ENCODE data around the gene LENG9. TPM values are rescaled to one million over a fixed set of nuclear protein-coding genes. Genes with fewer than 3 reads are reported as not detected.
"Not testable (repeated sequence)": the region's sequence is repeated elsewhere in the genome, so short reads cannot be mapped to it uniquely, and the experiment has no call there.

Gene LENG9
- total RNA-seq (2014; rRNA removed; shearing (Covaris generic)) = 5.4 and 6.5 TPM in 2 replicates
- 3.7 and 6.0 TPM in 2 replicates for polyA plus RNA-seq (2015; cell fraction: cytosol; rRNA removed)
- polyA plus RNA-seq (2015; cell fraction: nucleus; rRNA removed) = 3.9 and 6.1 TPM in 2 replicates

- DNase-seq (ENCODE audit: low read depth) = peak; percentile 95
These were observed at the start of gene LENG9 for GRCh38 chr19:54463531-54464043. Gene LENG9 (minus strand): TSS chr19:54463778. CDS start chr19:54463526, 252 bp downstream.

GRCh38 chr19:54509200-54509940 lies 45.8 kb upstream of the LENG9 start:
- DNase-seq (ENCODE audit: low read depth) = not testable (repeated sequence)

GRCh38 chr19:54508487-54508886 lies 44.9 kb upstream of the LENG9 start:
- not testable (repeated sequence) for DNase-seq (ENCODE audit: low read depth)

GRCh38 chr19:54507824-54508223 lies 44.2 kb upstream of the LENG9 start:
- DNase-seq (ENCODE audit: low read depth) = no peak

GRCh38 chr19:54507038-54507717 lies 43.6 kb upstream of the LENG9 start:
- DNase-seq (ENCODE audit: low read depth) = not testable (repeated sequence)

- DNase-seq (ENCODE audit: low read depth) = no peak
These were observed 42.5 kb upstream of the LENG9 start for GRCh38 chr19:54506079-54506478.

GRCh38 chr19:54505542-54505941 lies 42.0 kb upstream of the LENG9 start:
- DNase-seq (ENCODE audit: low read depth) = not testable (repeated sequence)

GRCh38 chr19:54502518-54503048 lies 39.0 kb upstream of the LENG9 start, which contains the start of gene LAIR2:
Gene LAIR2 (plus strand): TSS chr19:54502831. CDS start chr19:54502919, 88 bp downstream.
- no peak for DNase-seq (ENCODE audit: low read depth)

GRCh38 chr19:54498451-54498772 lies 34.8 kb upstream of the LENG9 start:
- not testable (repeated sequence) for DNase-seq (ENCODE audit: low read depth)

GRCh38 chr19:54497747-54498450 lies 34.3 kb upstream of the LENG9 start:
- peak; percentile 49 for DNase-seq (ENCODE audit: low read depth)

- not testable (repeated sequence) for DNase-seq (ENCODE audit: low read depth)
These were observed 31.7 kb upstream of the LENG9 start for GRCh38 chr19:54495284-54495683.

GRCh38 chr19:54493967-54494585 lies 30.5 kb upstream of the LENG9 start:
- DNase-seq (ENCODE audit: low read depth) = no peak

GRCh38 chr19:54493056-54493455 lies 29.5 kb upstream of the LENG9 start:
- not testable (repeated sequence) for DNase-seq (ENCODE audit: low read depth)

- no peak for DNase-seq (ENCODE audit: low read depth)
These were observed 29.0 kb upstream of the LENG9 start for GRCh38 chr19:54492568-54492967.

GRCh38 chr19:54489766-54490165 lies 26.2 kb upstream of the LENG9 start:
- no peak for DNase-seq (ENCODE audit: low read depth)

GRCh38 chr19:54489341-54489740 lies 25.8 kb upstream of the LENG9 start:
- no peak for DNase-seq (ENCODE audit: low read depth)

- no peak for DNase-seq (ENCODE audit: low read depth)
These were observed 22.3 kb upstream of the LENG9 start for GRCh38 chr19:54485851-54486250.

GRCh38 chr19:54484451-54484850 lies 20.9 kb upstream of the LENG9 start:
- DNase-seq (ENCODE audit: low read depth) = no peak

GRCh38 chr19:54482889-54483288 lies 19.3 kb upstream of the LENG9 start:
- DNase-seq (ENCODE audit: low read depth) = no peak

GRCh38 chr19:54481326-54481930 lies 17.9 kb upstream of the LENG9 start:
- DNase-seq (ENCODE audit: low read depth) = no peak
